GM18909 (cell line): ENCODE measurements around the gene DAW1.

ENCODE experiments used
- ATAC-seq: cut with Tn5 transposase; IDR thresholded peaks from one replicate; pipeline ENCODE4 v1.9.1; 2021; ENCODE audit warnings: mild to moderate bottlenecking; ENCODE audit not compliant: unreplicated experiment, poor library complexity

DAW1 gene

DNA sequence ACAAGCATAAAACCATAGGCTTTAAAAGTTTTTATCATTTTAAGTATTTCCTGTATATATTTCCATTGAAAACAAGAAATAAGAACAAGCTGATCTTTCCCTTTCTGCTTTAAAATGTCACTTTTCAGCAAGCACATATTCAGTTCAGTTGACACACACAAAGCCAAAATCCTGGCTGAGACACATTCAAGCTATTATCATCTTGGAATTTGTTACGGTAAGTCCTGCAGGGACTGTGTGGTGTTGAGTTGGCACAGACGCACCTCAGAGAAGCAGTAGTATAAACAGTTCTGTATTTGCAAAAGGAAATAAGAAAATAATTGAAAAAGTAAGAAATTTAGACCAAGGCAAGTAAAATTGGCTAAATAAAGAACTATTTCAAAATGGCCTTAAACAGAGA is 10.4 kb upstream of the DAW1 start:
- ATAC-seq: no peak

DNA sequence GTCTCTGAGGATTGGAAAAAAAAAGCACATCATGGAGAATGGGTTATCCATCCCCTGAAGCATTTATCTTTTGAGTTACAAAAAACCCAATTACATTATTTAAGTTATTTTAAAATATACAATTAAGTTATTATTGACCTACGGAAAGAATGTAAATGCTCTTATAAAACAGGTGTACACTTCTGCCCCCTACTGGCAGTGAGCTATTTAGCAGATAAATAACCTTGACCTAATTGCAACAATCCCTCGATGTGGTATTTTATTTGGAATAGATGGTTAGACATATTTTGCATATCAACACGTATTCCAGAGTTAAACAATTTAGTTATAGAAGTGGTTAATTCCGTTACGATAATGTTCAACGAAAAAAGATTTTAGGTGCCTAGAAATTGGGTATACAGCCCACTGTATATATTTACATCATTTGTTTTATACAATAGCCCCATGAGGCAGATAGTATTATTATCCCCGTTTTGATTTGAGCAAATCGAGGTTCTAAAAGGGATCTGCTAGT is 9.1 kb upstream of the DAW1 start:
- peak; percentile 50 for ATAC-seq

DNA sequence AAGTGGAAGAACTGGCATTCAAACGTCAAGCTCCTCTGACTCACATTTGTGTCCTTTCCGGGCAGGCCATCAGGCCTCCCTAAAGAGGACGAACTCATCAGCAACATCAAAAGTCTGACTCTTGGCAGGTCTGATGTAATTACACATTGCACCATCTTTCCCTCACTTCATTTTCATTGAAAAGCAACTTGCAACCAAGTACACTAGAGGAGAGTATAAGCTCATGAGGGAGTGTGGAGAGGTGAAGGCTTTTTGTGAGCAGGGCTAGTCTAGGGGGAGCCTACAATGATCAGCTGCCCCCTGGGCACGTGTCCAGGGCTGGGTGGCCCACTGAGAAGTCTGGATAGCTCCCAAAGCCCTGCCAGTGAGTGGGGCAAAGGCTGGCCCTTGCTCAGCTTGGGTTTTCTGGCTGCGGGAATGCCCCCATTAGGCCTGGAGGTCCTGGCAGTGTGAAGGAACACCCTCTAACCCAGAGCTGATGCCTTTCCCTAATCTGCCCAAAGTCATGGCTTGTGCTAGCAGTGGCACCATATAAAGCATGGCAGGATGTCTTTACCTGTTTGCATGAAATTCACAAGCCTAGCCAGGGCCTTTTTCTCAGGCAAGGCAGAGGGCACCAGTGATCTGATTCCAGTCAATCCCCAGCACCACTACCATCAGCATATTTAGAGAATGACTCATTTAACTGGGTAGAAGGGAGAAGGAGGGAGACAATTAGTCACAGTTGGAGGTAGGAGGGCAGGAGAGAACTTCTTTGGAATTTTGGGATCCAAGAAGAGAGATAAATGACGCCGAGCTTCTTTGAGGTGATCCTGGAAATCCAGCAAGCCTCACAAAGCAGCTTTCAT is 8.5 kb upstream of the DAW1 start:
- peak; percentile 6 for ATAC-seq

DNA sequence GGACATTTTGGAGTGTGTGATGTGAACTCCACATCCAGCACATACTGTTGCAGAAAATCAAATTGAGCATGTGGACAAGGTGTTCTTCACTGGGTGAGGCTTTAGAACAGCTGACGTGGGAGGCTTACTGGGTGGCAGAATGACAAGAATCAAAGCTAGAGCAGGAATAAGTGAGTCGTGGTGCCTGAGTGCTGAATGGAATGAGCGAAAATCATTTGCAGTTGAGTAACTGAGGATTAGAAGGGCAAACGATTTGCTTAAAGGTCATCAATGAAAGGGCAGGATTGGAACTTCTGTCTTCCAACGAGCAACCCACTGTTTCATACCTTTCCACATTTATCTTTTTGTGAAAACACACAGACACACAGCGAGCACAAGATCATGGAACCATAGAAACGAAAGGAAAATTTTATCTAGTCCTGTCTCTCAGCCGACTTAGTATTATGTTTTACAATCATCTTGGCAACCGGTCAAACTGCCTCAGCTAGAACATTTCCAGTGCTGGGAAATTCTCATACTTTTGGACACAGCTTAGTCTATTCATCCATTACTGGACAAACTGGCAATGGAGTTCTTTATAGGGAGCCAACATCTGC is 7.2 kb upstream of the DAW1 start:
- ATAC-seq: no peak

DNA sequence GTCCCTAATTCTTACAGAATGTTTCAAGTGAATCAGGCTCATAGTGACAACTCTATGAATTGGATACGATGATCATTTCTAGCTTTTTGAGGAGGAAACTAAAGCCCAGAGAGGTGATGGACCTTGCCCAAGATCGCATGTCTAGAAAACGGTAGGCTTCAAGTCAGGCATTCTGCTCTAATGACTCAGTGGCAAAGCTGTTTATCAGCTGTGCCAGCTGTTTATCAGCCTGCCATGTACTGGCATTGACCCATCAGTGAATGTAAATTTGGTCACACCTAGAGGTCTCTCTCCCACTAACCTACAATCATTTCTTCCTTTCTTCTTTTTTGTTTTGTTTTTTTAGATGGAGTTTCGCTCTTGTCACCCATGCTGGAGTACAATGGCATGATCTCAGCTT is 6.1 kb upstream of the DAW1 start:
- no peak for ATAC-seq

DNA sequence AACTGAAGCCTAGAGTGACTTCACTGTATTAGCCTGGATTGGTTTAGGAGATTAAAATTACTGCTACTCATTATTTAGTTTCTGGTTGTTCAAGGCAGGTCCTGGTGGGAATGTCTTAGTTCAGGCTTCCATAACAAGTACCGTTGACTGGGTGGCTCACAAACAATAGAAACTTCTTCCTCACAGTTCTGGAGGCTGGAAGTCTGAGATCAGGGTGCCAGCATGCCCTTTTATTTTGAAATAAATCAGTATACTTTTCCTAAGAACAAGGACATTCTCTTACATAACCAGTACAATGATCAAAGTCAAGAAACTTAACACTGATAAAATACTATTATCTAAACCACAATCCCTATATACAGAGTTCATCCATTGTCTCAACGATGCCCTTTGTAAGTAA is 4.0 kb upstream of the DAW1 start:
- ATAC-seq: no peak

DNA sequence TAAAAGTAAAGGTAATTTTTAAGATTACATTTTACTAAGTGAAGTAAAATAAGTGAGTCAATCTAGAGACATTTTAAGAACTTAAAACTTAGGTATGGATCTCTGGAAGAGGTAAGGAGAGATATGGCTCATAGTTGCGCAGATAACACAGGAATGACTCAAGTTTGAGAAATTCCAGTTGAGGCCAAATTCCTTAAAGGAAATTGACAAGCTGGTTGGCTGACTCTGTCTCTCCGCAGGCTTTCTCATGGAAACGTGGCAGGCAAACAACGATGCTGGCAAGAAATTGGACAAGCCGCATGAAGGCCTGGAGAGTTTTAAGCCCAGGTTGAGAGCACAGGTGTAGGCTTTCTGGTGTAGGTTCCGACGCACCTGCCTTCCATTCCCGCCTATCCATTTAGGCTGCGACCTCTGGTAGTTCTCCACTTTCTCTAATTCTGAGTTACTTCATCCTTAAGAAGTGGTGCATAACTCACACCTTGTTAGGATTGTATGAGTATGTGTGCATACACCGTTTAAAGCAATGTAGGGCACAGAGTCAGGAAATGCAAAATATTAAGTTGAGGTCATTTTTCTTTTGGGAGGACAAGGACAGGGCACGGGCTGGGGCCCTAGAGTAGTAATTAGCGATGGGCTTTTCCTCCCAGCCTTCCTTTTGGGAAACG is 589 bp upstream of the DAW1 start:
- ATAC-seq: no peak

DNA sequence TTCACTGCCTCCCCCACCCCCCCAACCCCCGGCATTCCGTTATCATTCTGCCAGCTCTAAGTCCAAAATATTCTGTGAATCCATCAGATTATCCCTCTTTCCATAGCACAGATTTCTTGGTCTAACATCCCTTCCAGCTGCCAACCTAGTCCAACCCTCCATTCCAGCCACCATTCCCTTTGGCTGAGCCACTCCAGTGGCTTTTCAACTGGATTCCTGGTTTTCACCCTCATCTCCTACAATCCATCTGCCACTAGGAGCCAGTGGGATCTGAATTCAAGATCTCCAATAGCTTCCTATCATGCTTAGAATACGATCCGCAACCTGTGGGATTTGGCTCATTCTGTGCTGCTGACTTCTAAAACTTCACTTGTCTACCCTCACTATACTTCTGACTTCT is 1.2 kb downstream of the DAW1 start:
- no peak for ATAC-seq

DNA sequence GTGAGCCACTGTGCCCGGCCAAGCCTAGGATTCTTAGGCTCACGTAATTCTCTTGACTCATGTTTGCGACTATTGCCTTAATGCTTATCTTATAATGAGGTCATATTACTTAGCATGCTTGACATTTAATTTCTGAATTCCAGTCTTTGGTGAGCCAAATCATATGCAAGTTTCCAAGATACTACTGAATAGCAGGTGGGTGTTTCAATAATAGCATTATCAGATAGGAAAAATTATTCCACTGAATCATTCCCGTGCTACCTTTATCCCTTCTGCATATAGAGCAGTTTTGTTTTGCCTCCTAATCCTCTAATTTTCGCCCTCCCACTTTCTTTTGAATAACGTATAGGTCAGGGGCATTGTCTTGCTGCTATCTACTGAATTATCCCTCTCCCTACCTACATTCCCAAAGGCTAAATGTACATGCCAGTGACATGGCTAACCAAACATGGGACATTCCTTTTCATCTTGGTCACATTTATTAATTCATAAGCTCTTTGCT is 4.9 kb downstream of the DAW1 start:
- no peak for ATAC-seq

DNA sequence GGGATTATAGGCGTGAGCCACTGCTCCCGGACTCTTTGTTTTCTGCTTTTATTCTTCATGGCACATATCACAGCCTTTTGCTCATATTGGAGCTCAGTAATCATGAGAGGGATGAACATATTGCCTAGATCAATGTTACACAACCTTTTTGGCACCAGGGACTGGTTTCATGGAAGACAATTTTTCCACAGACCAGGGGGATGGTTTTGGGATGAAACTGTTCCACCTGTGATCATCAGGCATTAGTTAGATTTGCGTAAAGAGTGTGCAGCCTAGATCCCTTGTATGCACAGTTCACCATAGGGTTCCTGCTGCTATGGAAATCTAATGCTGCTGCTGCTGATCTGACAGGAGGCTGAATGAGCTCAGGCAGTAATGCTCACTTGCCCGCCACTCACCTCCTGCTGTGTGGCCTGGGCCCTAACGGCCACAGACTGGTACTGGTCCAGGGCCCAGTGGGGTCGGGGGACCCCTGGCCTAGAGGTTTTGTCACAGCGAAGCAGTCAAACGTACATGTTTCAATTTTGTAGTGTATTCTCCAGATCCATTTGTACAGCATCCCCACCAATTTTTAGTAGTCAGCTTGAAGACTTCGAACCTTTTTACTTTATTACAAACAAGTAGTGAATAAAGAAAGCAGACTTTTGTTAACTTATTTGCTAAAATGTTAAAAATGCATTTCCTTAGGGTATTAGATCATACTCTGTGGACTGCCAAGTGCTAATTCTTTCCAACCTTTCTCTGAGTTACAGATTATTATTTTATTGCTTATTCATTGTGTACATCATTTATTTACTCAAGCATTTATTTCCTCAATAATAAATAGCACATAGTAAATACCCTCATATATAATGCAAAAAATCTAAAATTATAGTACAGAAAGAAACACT is 6.2 kb downstream of the DAW1 start:
- ATAC-seq: no peak

DNA sequence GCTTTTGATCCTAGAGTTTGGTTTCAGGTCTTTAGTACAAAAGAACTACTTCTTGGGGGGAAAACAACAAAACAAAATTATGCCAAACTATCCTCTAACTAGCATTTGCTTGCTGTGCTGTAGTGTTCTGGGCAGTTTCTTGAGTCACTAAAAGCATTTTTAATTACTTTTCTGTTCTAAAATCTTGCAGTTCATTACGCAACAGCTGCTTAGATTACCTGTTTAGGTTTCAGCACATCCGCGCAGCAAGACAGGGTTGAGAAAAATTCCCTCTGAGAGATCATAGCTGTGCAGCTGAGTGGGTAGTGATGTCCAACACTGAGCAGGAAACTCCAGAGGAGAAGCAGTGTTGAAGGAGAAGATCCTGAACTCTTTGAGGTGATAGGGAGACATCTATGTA is 9.0 kb downstream of the DAW1 start:
- no peak for ATAC-seq

DNA sequence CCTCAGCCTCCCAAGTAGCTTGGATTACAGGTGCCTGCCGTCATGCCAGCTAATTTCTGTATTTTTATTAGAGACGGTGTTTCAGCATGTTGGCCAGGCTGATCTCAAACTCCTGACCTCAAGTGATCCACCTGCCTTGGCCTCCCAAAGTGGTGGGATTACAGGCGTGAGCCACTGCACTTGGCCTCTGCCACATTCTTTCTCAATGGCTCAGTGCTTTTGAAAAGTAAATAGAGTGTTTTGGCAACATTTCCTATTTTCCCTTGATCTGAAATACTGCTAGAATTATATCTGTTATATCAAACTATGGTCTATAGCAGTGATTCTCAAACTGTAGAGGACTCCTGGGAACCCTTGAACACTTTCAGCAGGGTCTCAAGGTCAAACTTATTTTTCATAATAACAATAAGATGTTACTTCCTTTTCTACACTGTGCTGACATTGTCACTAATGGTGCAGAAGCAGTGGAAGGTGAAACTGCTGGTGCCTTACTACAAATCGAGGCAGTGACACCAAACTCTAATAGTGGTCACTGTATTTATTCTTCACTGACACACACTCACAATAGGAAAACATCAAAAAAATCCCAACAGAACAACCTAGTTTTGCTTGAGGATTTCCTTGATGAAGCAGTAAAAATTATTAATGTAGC is 10.6 kb downstream of the DAW1 start:
- peak; percentile 90 for ATAC-seq

DNA sequence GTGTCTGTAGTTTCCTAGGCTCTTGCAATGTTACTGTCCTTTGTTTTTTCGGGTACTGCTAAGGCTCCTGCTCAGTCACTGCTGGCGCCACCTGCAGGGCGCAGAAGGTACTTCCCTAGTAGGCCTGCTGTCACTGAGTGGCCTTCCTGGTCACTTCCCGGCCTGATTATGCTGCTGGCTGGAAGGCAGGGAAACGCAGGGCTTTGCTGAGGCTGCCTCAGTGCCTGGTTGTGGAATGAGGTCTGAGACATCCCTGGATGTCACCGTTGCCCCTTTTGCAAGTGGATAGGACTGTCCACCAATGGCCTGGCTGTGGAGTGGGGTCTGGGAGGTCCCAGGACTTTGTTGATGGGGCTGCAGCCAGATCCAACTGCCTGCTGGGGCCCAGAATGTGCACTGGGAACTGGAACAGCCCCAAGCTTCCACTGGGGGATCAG is 13.1 kb downstream of the DAW1 start:
- ATAC-seq: peak; percentile 84

DNA sequence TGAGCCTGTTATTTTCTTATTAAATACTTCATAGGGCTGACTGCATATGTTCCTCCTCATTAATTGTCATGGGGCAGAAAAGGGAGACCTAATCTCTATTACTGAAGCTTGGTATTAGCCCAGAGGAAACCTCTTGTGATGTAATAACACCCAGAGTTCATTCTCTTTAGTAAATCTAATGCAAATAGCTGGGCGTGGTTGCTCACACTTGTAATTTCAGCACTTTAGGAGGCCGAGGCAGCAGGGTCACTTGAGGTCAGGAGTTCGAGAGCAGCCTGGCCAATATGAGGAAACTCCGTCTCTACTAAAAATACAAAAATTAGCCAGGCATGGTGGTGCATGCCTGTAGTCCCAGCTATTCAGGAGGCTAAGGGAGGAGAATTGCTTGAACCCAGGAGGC is 14.7 kb downstream of the DAW1 start:
- no peak for ATAC-seq

DNA sequence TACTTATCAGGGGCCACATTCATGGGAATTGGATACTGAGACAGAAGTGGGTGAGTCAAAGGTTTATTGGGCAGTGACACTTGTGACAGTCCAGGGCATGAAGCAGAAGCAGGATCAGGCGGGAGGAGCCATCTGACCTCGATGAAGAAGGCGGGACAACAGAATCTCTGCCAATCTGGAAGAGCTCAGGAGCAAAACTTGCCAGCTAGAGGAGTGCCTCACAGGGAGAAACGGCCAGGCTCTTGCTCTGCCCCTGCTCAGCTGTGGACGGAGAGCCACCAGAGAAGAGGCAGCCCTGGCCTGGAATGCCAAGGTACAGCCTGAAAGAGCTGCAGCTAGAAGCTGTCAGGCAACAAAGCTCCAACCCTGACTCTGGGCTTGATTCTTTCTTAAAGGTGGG is 16.9 kb downstream of the DAW1 start:
- no peak for ATAC-seq

DNA sequence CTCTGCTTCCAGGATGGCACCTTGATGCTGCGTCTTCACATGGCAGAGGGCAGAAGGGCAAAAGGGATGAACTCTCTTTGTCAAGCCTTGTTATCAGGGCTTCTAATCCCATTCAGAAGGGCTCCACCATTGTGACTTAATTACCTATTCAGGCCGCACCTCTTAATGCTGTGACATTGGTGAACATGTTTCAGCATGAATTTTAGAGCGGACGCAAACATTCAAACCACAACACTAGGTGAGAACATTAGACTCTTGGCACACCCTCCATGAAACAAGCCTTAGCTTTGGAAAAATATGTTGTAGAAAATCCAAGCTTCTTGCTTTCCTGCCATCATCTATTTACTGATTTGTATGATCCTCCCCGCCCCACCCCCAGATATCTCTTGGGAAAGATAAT is 17.9 kb downstream of the DAW1 start:
- no peak for ATAC-seq

DNA sequence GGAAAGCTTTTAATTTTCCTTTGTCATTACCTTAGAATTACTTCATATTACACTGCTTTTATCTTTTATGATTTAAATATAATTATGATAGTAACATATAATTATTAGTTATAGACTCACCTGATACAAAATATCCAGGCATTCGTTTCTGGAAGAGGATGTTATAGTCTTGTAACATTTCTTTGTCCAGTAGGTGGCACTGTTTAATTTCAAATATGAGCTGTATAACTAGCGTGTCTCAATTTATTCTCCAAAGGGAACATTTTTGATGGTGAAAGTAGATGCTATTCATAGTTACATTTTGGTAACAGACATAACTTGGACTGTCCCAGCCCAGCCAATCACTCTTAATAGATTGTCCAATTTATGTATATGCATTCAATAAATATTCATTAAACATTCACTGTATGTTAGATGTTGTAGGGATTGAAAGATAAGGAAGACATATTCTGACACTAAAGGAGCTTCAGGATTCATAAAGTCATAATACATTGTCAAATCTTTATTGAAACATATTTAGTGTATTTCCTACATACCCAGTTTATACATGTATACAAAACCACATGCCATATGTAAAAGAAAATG is 19.2 kb downstream of the DAW1 start:
- ATAC-seq: peak; percentile 82

DNA sequence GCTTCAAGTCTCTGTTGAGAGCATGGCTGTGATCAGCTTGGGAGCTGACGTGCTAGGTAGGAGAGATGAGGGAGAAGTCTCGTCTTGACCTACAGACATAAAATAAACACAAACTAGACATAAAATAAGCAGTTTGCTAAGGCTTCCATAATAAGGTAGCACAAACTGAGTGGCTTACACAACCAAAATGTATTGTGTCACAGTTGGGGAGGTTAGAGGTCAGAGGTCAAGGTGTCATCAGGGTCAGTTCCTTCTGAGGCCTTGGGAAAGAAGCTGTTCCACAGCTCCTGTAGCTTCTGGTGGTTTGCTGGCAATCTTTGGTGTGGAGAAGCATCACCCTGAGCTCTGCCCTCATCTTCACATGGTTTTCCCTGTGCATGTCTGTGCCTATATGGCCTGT is 20.2 kb downstream of the DAW1 start:
- ATAC-seq: no peak

DNA sequence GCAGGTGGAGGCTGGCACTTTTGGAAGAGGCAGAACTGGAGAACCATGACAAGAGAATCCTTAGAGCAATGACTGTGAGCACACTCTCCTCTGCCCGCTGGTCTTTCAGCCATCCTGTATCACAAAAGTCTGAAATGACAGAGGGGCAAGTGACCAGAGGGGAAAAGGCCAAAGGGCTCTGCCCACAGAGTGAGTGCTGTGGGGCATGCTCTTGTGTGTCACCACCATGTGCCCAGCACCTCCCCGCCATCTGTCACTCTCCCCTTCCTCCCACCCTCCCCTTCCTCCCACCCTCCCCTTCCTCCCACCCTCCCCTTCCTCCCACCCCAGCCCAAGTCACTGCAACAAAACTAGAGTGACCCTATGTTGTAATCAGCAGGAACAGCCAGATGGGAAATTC is 31.9 kb downstream of the DAW1 start:
- ATAC-seq: no peak
